ENCODE data around the gene LMCD1.

LMCD1 gene

GRCh38 chr3:8584661-8585060, 83.0 kb downstream of the LMCD1 start:
- DNase-seq (ENCODE audit: low spot score) = no peak

- no peak for DNase-seq (ENCODE audit: low spot score)
Observed at GRCh38 chr3:8589880-8590556, 88.4 kb downstream of the LMCD1 start.

GRCh38 chr3:8593021-8593827, 91.6 kb downstream of the LMCD1 start:
- DNase-seq (ENCODE audit: low spot score) = no peak

- no peak for DNase-seq (ENCODE audit: low spot score)
Observed at GRCh38 chr3:8595252-8595651, 93.6 kb downstream of the LMCD1 start.

- no peak for DNase-seq (ENCODE audit: low spot score)
Observed at GRCh38 chr3:8595695-8596115, 94.1 kb downstream of the LMCD1 start.

- DNase-seq (ENCODE audit: low spot score) = no peak
Observed at GRCh38 chr3:8596321-8597218, 94.9 kb downstream of the LMCD1 start.

GRCh38 chr3:8597219-8597853, 95.7 kb downstream of the LMCD1 start:
- no peak for DNase-seq (ENCODE audit: low spot score)

GRCh38 chr3:8599146-8599545, 97.5 kb downstream of the LMCD1 start:
- DNase-seq (ENCODE audit: low spot score) = no peak

GRCh38 chr3:8600457-8600856, 98.8 kb downstream of the LMCD1 start:
- no peak for DNase-seq (ENCODE audit: low spot score)

GRCh38 chr3:8603115-8603710, 101.6 kb downstream of the LMCD1 start:
- DNase-seq (ENCODE audit: low spot score) = no peak

GRCh38 chr3:8604006-8604405, 102.4 kb downstream of the LMCD1 start:
- no peak for DNase-seq (ENCODE audit: low spot score)

- no peak for DNase-seq (ENCODE audit: low spot score)
Observed at GRCh38 chr3:8604988-8605387, 103.4 kb downstream of the LMCD1 start.

- no peak for DNase-seq (ENCODE audit: low spot score)
Observed at GRCh38 chr3:8606701-8607231, 105.1 kb downstream of the LMCD1 start.

- peak; percentile 39 for DNase-seq (ENCODE audit: low spot score)
Observed at GRCh38 chr3:8607234-8608040, 105.8 kb downstream of the LMCD1 start.

- DNase-seq (ENCODE audit: low spot score) = no peak
Observed at GRCh38 chr3:8608041-8608790, 106.6 kb downstream of the LMCD1 start.

- DNase-seq (ENCODE audit: low spot score) = no peak
Observed at GRCh38 chr3:8608791-8609467, 107.3 kb downstream of the LMCD1 start.

GRCh38 chr3:8610951-8611350, 109.3 kb downstream of the LMCD1 start:
- no peak for DNase-seq (ENCODE audit: low spot score)

- DNase-seq (ENCODE audit: low spot score) = no peak
Observed at GRCh38 chr3:8617921-8618320, 116.3 kb downstream of the LMCD1 start.

- DNase-seq (ENCODE audit: low spot score) = no peak
Observed at GRCh38 chr3:8618950-8619349, 117.3 kb downstream of the LMCD1 start.
